Cardiac fibroblast (primary cell): ENCODE data around the gene BMP7.

Source experiments
- DNase-seq, 2 donors: peaks; one replicate each; pipeline versions ENCODE4 v3.0.0 to v3.0.0-alpha.2; 2010; ENCODE audit warnings: low read depth in 2 of 2
- H3K4me3 ChIP-seq, 2 donors: replicated peaks in 1 of 2; 1 replicate in 1 of 2; 2 replicates in 1 of 2; pipeline ENCODE4 v1.5.1; 2011; ENCODE audit warnings: low read depth in 2 of 2, low read length in 2 of 2, mild to moderate bottlenecking in 2 of 2, moderate library complexity in 1 of 2
- TF ChIP-seq, protein P1 (sequence below): IDR thresholded peaks from one replicate; pipeline ENCODE4 v1.5.1; 2011; ENCODE audit warnings: low read depth, mild to moderate bottlenecking, low read length, inconsistent platforms

BMP7 gene

DNA sequence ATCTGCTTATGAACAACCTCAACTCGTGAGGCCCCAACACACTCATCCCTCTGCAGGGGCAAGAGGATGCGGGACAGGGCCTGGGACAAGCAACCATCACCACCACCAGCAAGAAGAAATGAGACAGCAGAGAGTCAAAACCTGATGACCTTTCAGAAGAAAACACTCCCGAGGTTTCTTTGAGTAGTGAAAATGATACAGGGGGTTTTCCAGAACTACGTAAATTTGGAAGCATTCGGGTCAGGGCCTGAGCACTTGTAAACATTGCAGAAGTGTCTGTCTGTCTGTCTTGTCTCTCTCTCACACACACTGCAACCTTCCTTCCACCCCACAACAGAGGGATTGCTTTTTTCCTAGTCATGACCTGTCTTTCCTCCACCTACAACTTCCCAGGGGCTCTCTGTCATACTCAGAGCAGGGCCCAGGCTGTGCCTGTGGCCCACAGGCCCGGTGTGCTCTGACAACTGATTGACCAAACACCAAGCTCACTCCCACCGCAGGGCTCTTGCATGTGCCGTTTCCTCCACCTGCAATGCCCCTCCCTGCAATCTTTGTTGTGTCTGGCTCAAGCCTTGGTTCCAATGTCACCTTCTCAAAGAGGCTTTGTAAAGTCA, 90.9 kb downstream of the BMP7 start:
- H3K4me3 ChIP-seq: no peak overlapping the region
- TF ChIP-seq, protein P1, sequence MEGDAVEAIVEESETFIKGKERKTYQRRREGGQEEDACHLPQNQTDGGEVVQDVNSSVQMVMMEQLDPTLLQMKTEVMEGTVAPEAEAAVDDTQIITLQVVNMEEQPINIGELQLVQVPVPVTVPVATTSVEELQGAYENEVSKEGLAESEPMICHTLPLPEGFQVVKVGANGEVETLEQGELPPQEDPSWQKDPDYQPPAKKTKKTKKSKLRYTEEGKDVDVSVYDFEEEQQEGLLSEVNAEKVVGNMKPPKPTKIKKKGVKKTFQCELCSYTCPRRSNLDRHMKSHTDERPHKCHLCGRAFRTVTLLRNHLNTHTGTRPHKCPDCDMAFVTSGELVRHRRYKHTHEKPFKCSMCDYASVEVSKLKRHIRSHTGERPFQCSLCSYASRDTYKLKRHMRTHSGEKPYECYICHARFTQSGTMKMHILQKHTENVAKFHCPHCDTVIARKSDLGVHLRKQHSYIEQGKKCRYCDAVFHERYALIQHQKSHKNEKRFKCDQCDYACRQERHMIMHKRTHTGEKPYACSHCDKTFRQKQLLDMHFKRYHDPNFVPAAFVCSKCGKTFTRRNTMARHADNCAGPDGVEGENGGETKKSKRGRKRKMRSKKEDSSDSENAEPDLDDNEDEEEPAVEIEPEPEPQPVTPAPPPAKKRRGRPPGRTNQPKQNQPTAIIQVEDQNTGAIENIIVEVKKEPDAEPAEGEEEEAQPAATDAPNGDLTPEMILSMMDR: no peak
- no peak for DNase-seq

DNA sequence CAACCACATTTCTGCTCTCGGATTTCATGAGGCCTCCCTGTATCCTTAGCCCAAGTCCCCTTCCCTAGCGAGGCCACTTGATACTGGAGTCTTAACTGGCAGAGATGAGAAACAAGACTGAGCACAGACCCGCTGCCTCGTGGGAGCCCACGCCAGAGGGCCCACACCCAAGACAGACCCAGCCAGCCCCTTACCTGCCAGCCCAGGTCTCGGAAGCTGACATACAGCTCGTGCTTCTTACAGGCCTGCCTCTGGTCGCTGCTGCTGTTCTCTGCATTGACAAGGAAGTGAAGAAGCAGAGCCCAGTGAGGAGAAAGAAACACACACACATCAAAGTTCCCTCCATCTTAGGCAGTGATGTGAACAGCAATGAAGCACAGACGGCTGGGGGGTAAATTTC, 91.7 kb downstream of the BMP7 start:
- DNase-seq: no peak
- TF ChIP-seq, protein P1: no peak
- H3K4me3 ChIP-seq: no peak overlapping the region

- TF ChIP-seq, protein P1: no peak
- no peak for DNase-seq
- H3K4me3 ChIP-seq: no peak overlapping the region
These were observed 92.5 kb downstream of the BMP7 start for GRCh38 chr20:57173986-57174385.

DNA sequence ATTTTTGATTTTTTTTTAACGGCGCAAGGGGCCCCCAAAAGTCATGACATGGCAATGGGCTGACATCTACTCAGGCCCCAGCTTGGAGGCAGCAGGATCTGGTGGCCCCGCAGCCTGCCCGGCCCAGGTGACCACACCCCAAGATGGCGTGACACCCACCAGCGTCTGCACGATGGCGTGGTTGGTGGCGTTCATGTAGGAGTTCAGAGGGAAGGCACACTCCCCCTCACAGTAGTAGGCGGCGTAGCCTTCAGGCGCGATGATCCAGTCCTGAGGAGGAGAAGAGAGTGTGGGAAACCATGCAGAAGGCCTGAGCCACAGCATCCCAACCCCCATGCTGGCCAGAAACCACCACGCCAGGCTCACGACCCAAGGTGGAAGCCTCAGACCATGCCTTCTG, 93.4 kb downstream of the BMP7 start:
- TF ChIP-seq, protein P1: no peak
- no peak overlapping the region for H3K4me3 ChIP-seq
- no peak for DNase-seq

- TF ChIP-seq, protein P1: no peak
- no peak for DNase-seq
- no peak overlapping the region for H3K4me3 ChIP-seq
These were observed 96.1 kb downstream of the BMP7 start for GRCh38 chr20:57170343-57170742.

- H3K4me3 ChIP-seq: no peak overlapping the region
- TF ChIP-seq, protein P1: no peak
- DNase-seq: no peak
These were observed 97.3 kb downstream of the BMP7 start for GRCh38 chr20:57169162-57169561.

GRCh38 chr20:57167971-57168701, 98.3 kb downstream of the BMP7 start:
- DNase-seq: no peak
- H3K4me3 ChIP-seq: no peak overlapping the region
- TF ChIP-seq, protein P1: no peak
